ENCODE measurements around the gene NAV2. TPM values are rescaled to one million over a fixed set of nuclear protein-coding genes. Genes with fewer than 3 reads are reported as not detected.

NAV2 gene
- total RNA-seq, 2 experiments from 2014 or later = 0.23 to 0.36 TPM

DNA sequence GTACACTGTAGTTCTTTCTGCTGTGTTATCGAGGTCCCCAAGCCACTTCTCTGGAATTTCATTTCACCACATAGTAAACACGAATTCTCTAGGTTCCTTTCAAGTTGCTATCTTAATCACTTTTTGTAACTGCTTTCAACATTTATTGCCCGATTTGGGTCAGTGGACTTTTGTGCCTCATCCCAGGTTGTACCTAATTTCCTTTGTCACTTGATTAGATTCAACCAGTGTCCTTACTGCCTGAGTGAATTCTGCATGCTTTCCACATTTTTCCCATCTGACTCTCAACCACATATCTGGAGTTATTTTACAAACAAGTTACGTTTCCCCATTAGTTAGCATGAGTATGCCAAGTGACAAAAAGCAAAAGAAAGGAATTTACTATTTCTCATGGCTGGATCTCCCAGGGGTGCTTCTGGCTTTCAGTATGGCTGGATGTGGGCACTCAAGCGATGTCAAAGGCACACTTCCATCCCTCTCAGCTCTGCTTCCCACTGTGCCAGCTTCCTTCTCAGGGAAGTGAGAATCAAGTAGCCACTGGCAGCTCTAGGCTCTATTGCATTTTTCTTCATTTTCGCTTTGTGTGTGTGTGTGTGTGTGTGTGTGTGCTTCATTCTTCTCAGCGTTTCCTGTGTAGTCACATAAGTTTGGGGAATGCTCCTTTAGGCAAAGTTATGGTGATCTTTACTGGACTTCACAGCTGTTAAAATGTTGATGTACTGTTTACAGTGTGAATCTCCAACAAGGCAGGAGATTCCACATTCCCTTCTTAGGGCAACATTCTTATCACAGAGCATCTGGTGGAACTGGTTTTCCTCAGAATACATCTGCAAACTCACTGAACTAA is 318.7 kb downstream of the NAV2 start:
- no peak overlapping the region for H3K4me3 Mint-ChIP-seq
- ChIA-PET POLR2A (no interaction called here), CTCF (interaction anchor here (0.9 kb wide), 1 partner anchor 21 kb away, joined by 3 read pairs; no protein-coding TSS in a partner anchor)
- TF ChIP-seq, protein P1, sequence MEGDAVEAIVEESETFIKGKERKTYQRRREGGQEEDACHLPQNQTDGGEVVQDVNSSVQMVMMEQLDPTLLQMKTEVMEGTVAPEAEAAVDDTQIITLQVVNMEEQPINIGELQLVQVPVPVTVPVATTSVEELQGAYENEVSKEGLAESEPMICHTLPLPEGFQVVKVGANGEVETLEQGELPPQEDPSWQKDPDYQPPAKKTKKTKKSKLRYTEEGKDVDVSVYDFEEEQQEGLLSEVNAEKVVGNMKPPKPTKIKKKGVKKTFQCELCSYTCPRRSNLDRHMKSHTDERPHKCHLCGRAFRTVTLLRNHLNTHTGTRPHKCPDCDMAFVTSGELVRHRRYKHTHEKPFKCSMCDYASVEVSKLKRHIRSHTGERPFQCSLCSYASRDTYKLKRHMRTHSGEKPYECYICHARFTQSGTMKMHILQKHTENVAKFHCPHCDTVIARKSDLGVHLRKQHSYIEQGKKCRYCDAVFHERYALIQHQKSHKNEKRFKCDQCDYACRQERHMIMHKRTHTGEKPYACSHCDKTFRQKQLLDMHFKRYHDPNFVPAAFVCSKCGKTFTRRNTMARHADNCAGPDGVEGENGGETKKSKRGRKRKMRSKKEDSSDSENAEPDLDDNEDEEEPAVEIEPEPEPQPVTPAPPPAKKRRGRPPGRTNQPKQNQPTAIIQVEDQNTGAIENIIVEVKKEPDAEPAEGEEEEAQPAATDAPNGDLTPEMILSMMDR (IDR thresholded peaks at IDR 0.05) = no peak
- intact Hi-C loops (cut with micrococcal nuclease) = no loop called here
- no peak for ATAC-seq
- H3K27me3 Mint-ChIP-seq = peaks cover 1% of the 10 kb centered on the region
- no peak overlapping the region for H3K27ac Mint-ChIP-seq
- no peaks in the 10 kb centered on the region for H3K36me3 Mint-ChIP-seq (ENCODE audit: low read depth)
- H3K4me1 Mint-ChIP-seq (ENCODE audit: low read depth) = no peaks in the 10 kb centered on the region
- no peak for DNase-seq
- H3K9me3 Mint-ChIP-seq = no peaks in the 10 kb centered on the region

DNA sequence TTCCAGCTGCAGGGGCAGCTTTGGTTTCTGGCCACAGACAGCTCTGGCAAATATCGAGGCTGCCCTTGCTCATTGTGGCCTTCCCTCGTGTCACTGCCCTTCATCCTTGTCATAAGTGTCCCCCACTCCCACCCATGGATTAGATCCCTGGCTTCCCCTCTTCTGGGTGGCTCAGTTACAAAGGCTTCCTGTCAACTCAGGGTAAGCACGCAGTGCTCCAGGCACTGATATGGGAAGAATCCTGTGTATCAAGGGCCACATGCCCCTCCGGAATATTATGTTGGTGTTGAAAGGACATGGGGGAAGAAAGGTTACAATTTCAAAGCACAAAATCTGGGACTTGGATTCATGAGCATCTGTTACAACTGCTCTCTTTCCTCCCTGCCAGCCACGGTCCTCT is 319.5 kb downstream of the NAV2 start:
- CTCF ChIA-PET = no interaction called here
- no peaks in the 10 kb centered on the region for H3K9me3 Mint-ChIP-seq
- H3K4me3 Mint-ChIP-seq = no peak overlapping the region
- DNase-seq (no peak), ATAC-seq (no peak)
- peaks cover 1% of the 10 kb centered on the region for H3K27me3 Mint-ChIP-seq
- H3K36me3 Mint-ChIP-seq (ENCODE audit: low read depth) = no peaks in the 10 kb centered on the region
- TF ChIP-seq, protein P1 (IDR thresholded peaks at IDR 0.05) = no peak
- POLR2A ChIA-PET = no interaction called here
- no peaks in the 10 kb centered on the region for H3K4me1 Mint-ChIP-seq (ENCODE audit: low read depth)
- intact Hi-C loops (cut with micrococcal nuclease) = no loop called here
- no peak overlapping the region for H3K27ac Mint-ChIP-seq

DNA sequence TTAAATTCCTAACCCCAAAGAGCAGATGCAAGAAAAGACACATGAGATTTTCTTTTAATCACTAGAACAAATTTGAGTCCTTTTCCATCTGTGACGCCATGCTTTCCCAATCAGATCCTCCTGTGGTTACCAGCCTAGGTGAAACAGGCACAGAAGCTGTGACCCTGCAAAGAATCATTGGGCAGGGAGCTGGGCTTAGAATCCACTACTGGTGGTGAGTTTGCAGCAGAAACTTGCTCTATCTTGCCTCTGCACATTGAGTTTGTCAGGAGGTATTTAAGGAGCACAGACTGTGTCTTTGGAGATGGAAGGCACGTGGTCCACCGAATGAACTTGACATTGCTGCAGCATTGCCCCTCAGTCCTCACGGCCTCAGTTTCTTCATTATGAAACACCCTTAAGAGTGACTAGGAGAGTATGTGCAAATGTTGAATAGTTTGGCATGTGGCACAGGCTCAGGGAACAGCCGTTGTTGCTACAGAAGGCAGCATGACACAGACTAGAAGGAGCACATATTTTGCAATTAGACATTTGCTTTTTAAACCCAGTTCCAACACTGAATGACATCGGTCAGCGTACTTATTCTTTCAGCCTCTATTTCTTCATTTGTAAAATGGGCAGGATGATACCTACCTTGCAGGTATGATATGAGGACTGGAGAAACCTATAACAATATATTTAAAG is 320.1 kb downstream of the NAV2 start:
- POLR2A ChIA-PET = no interaction called here
- TF ChIP-seq, protein P1 (IDR thresholded peaks at IDR 0.05) = no peak
- CTCF ChIA-PET = no interaction called here

DNA sequence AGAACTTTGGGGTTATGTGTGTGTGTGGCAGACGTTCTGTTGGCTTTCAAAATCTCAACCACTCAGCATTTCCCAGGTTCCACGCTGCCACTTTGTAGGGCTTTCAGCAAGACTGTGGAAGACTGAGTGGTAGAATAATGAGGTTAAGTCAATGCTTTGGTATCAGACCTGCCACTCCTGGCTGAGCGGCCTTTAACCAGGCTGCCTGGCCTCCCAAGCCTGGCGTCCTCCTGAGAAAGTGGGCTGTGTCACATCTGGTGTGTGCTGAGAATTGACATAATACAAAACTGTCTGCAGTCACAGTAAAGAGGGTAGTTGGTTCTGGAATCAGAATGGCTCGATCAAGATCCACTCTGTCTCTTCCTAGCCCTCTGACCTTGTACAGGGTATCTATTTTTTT is 321.2 kb downstream of the NAV2 start:
- CTCF ChIA-PET = interaction anchor here (0.8 kb wide), 1 partner anchor 13 kb away, joined by 3 read pairs; no protein-coding TSS in a partner anchor
- POLR2A ChIA-PET = no interaction called here
- DNase-seq (no peak), ATAC-seq (no peak)
- Mint-ChIP-seq H3K27ac (no peak overlapping the region), H3K27me3 (peaks cover 1% of the 10 kb centered on the region), H3K36me3 (ENCODE audit: low read depth) (no peaks in the 10 kb centered on the region), H3K9me3 (no peaks in the 10 kb centered on the region), H3K4me3 (no peak overlapping the region), H3K4me1 (ENCODE audit: low read depth) (peaks cover 2% of the 10 kb centered on the region)
- TF ChIP-seq, protein P1 (IDR thresholded peaks at IDR 0.05) = no peak
- intact Hi-C loops (cut with micrococcal nuclease) = no loop called here

More for the DNA sequence above, 320.1 kb downstream of the NAV2 start:
- Mint-ChIP-seq H3K4me3 (no peak overlapping the region), H3K27me3 (peaks cover 1% of the 10 kb centered on the region), H3K36me3 (ENCODE audit: low read depth) (no peaks in the 10 kb centered on the region), H3K9me3 (no peaks in the 10 kb centered on the region), H3K4me1 (ENCODE audit: low read depth) (peaks cover 2% of the 10 kb centered on the region), H3K27ac (no peak overlapping the region)
- ATAC-seq = no peak
- intact Hi-C loops (cut with micrococcal nuclease) = no loop called here
- no peak for DNase-seq

DNA sequence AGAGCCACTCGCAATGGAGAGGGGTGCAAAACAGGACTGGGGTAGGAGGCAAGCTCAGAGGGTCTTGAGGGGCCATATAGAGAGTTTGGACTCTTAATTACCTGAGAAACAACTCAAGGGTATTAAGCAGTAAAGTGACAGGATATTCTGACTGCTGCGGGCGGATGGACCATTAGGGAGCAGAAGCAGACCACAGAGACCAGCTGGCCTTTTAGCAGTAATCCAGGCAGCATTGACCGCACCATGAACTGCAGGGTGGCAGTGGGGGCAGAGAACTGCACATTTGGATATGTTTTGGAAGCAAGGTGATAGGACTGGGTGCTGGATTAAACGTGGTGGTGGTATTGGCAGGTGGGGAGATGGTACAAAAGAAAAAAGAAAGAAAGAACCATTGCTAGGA is 322.3 kb downstream of the NAV2 start:
- DNase-seq (no peak), ATAC-seq (no peak)
- no peaks in the 10 kb centered on the region for H3K9me3 Mint-ChIP-seq
- H3K27ac Mint-ChIP-seq = no peak overlapping the region
- no peak overlapping the region for H3K4me3 Mint-ChIP-seq
- H3K36me3 Mint-ChIP-seq (ENCODE audit: low read depth) = no peaks in the 10 kb centered on the region
- intact Hi-C loops (cut with micrococcal nuclease) = no loop called here
- ChIA-PET POLR2A (no interaction called here), CTCF (interaction anchor here (1.0 kb wide), 1 partner anchor 78 kb away, joined by 3 read pairs; no protein-coding TSS in a partner anchor)
- peaks cover 2% of the 10 kb centered on the region for H3K4me1 Mint-ChIP-seq (ENCODE audit: low read depth)
- TF ChIP-seq, protein P1 (IDR thresholded peaks at IDR 0.05) = no peak
- peaks cover 1% of the 10 kb centered on the region for H3K27me3 Mint-ChIP-seq
